Tibial artery (tissue), 4 donors: Measurements from ENCODE around the gene FARP1.

ENCODE experiments used
- DNase-seq, 2 donors: peaks; one replicate each; pipeline ENCODE4 v3.0.0-alpha.2; 2019
- H3K27ac ChIP-seq, 2 donors: fragments of 200-600 bp; sonication (generic) in 1 of 2; 1 replicate in 1 of 2; 2 replicates in 1 of 2; pipeline ENCODE4 v1.5.1; 2018 to 2019; ENCODE audit warnings: mild to moderate bottlenecking in 1 of 2
- H3K27me3 ChIP-seq, 2 donors: fragments of 200-600 bp; sonication (generic) in 1 of 2; one replicate each; pipeline versions ENCODE4 v1.5.1 to v1.6.0; 2016 to 2019
- H3K36me3 ChIP-seq, 3 donors: fragments of 200-600 bp; sonication (generic) in 2 of 3; one replicate each; pipeline ENCODE4 v1.5.1; 2016 to 2019; ENCODE audit warnings: mild to moderate bottlenecking in 2 of 3
- H3K4me1 ChIP-seq, 4 donors: fragments of 200-600 bp; sonication (generic) in 2 of 4; 1 replicate in 3 of 4; 2 replicates in 1 of 4; pipeline ENCODE4 v1.5.1; 2016 to 2019
- H3K4me3 ChIP-seq, 2 donors: fragments of 200-600 bp; sonication (generic) in 1 of 2; 1 replicate in 1 of 2; 2 replicates in 1 of 2; pipeline ENCODE4 v1.5.1; 2018 to 2019; ENCODE audit warnings: mild to moderate bottlenecking in 2 of 2
- H3K9me3 ChIP-seq, 3 donors: fragments of 200-600 bp; sonication (generic) in 1 of 3; one replicate each; pipeline ENCODE4 v1.5.1; 2016 to 2019
- CTCF ChIP-seq, 2 experiments: fragments of 200-600 bp in 1 of 2; fragments of 450-650 bp in 1 of 2; IDR thresholded peaks; one replicate each; pipeline ENCODE4 v1.5.1; 2017 to 2019; ENCODE audit warnings: antibody characterized with exemption in 2 of 2, mild to moderate bottlenecking in 1 of 2, moderate library complexity in 1 of 2
- intact Hi-C: fragments of 100-400 bp; cut with DNase I; formaldehyde crosslinking; loops from one replicate; pipeline ENCODE4 v1.15.0; 2023; ENCODE audit warnings: low total_unique reads

Gene FARP1

GRCh38 chr13:98141091-98141490 lies 1.8 kb upstream of the FARP1 start:
- no peaks in the 10 kb centered on the region for H3K9me3 ChIP-seq
- no peaks in the 10 kb centered on the region for H3K36me3 ChIP-seq
- TF ChIP-seq CTCF (IDR thresholded peaks at IDR 0.05) = no peak
- no peaks in the 10 kb centered on the region for H3K27me3 ChIP-seq
- no peak for DNase-seq
- no peak overlapping the region for H3K4me3 ChIP-seq
- H3K27ac ChIP-seq = no peak overlapping the region
- peaks cover 0 to 23% (median 17%) of the 10 kb centered on the region in 4 donors for H3K4me1 ChIP-seq
- intact Hi-C loops = loop anchor here (10.0 kb wide), 1 partner anchor 74 kb away; no protein-coding TSS in a partner anchor

- TF ChIP-seq CTCF (IDR thresholded peaks at IDR 0.05) = no peak
- Histone ChIP-seq H3K36me3 (no peaks in the 10 kb centered on the region), H3K27me3 (no peaks in the 10 kb centered on the region), H3K9me3 (no peaks in the 10 kb centered on the region), H3K4me3 (peak overlapping the region; percentile 73 to 81), H3K27ac (peak overlapping the region; percentile 43 to 73), H3K4me1 (peaks cover 0 to 29% (median 18%) of the 10 kb centered on the region in 4 donors)
- DNase-seq = peak; percentile 22 to 66
- intact Hi-C loops = loop anchor here (2.0 to 10.0 kb wide), 2 partner anchors 73 to 255 kb away; no protein-coding TSS in a partner anchor
These were observed 1.1 kb upstream of the FARP1 start for GRCh38 chr13:98141509-98142379.

GRCh38 chr13:98143157-98143553 lies 261 bp downstream of the FARP1 start:
- peaks cover 0 to 31% (median 18%) of the 10 kb centered on the region in 4 donors for H3K4me1 ChIP-seq
- H3K27me3 ChIP-seq = no peaks in the 10 kb centered on the region
- H3K36me3 ChIP-seq = no peaks in the 10 kb centered on the region
- no peak for TF ChIP-seq CTCF (IDR thresholded peaks at IDR 0.05)
- H3K9me3 ChIP-seq = no peaks in the 10 kb centered on the region
- intact Hi-C loops = loop anchor here (2.0 to 10.0 kb wide), 2 partner anchors 72 to 254 kb away; no protein-coding TSS in a partner anchor
- H3K4me3 ChIP-seq = peak overlapping the region; percentile 73 to 81
- H3K27ac ChIP-seq = peak overlapping the region; percentile 64 to 67
- DNase-seq = peak; percentile 49 to 69

GRCh38 chr13:98143601-98144026 lies 720 bp downstream of the FARP1 start:
- peak overlapping the region; percentile 73 to 81 for H3K4me3 ChIP-seq
- peaks cover 0 to 31% (median 18%) of the 10 kb centered on the region in 4 donors for H3K4me1 ChIP-seq
- intact Hi-C loops = loop anchor here (2.0 to 10.0 kb wide), 2 partner anchors 71 to 253 kb away; no protein-coding TSS in a partner anchor
- H3K27me3 ChIP-seq = no peaks in the 10 kb centered on the region
- DNase-seq = no peak
- no peak for TF ChIP-seq CTCF (IDR thresholded peaks at IDR 0.05)
- H3K27ac ChIP-seq = peak overlapping the region; percentile 64 to 67
- H3K36me3 ChIP-seq = no peaks in the 10 kb centered on the region
- no peaks in the 10 kb centered on the region for H3K9me3 ChIP-seq

GRCh38 chr13:98144027-98144741 lies 1.3 kb downstream of the FARP1 start:
- Histone ChIP-seq H3K4me3 (peak overlapping the region; percentile 73 to 81), H3K27me3 (no peaks in the 10 kb centered on the region), H3K36me3 (no peaks in the 10 kb centered on the region), H3K4me1 (peaks cover 0 to 31% (median 18%) of the 10 kb centered on the region in 4 donors), H3K27ac (peak overlapping the region; percentile 64 to 67), H3K9me3 (no peaks in the 10 kb centered on the region)
- intact Hi-C loops = loop anchor here (10.0 kb wide), 1 partner anchor 71 kb away; no protein-coding TSS in a partner anchor
- peak; percentile 33 to 66 for DNase-seq
- no peak for TF ChIP-seq CTCF (IDR thresholded peaks at IDR 0.05)
